Central memory CD4-positive, alpha-beta T cell (primary cell): ENCODE measurements around the gene EXOSC10.
"Not testable (repeated sequence)": the region's sequence is repeated elsewhere in the genome, so short reads cannot be mapped to it uniquely, and the experiment has no call there.

Experiments
- DNase-seq: peaks from one replicate; pipeline ENCODE4 v3.0.0; 2022

EXOSC10 gene

GRCh38 chr1:11042995-11043874 lies 56.4 kb downstream of the EXOSC10 start:
- DNase-seq = no peak

- no peak for DNase-seq
These were observed 57.6 kb downstream of the EXOSC10 start for GRCh38 chr1:11042065-11042464.

GRCh38 chr1:11041048-11041447 lies 58.6 kb downstream of the EXOSC10 start:
- no peak for DNase-seq

- not testable (repeated sequence) for DNase-seq
These were observed 59.6 kb downstream of the EXOSC10 start for GRCh38 chr1:11040105-11040429.

- no peak for DNase-seq
These were observed 60.1 kb downstream of the EXOSC10 start for GRCh38 chr1:11039351-11040104.

- peak; percentile 80 for DNase-seq
These were observed 61.9 kb downstream of the EXOSC10 start for GRCh38 chr1:11037740-11038182.

- DNase-seq = not testable (repeated sequence)
These were observed 62.5 kb downstream of the EXOSC10 start for GRCh38 chr1:11037019-11037739.

GRCh38 chr1:11031624-11032262 lies 67.9 kb downstream of the EXOSC10 start:
- no peak for DNase-seq

- DNase-seq = no peak
These were observed 68.8 kb downstream of the EXOSC10 start for GRCh38 chr1:11030865-11031264.

- DNase-seq = no peak
These were observed 71.7 kb downstream of the EXOSC10 start for GRCh38 chr1:11028018-11028417.

GRCh38 chr1:11027316-11027715 lies 72.4 kb downstream of the EXOSC10 start:
- no peak for DNase-seq

GRCh38 chr1:11026903-11027302 lies 72.8 kb downstream of the EXOSC10 start:
- DNase-seq = no peak

- DNase-seq = no peak
These were observed 73.6 kb downstream of the EXOSC10 start for GRCh38 chr1:11026052-11026451.

GRCh38 chr1:11025618-11026017 lies 74.1 kb downstream of the EXOSC10 start:
- no peak for DNase-seq

GRCh38 chr1:11024874-11025203 lies 74.8 kb downstream of the EXOSC10 start:
- no peak for DNase-seq

GRCh38 chr1:11024154-11024873 lies 75.4 kb downstream of the EXOSC10 start:
- DNase-seq = no peak

GRCh38 chr1:11023201-11023600 lies 76.5 kb downstream of the EXOSC10 start:
- no peak for DNase-seq

GRCh38 chr1:11019971-11020370 lies 79.7 kb downstream of the EXOSC10 start:
- no peak for DNase-seq

GRCh38 chr1:11019358-11019757 lies 80.3 kb downstream of the EXOSC10 start:
- DNase-seq = not testable (repeated sequence)
